Endothelial cell of umbilical vein (primary cell): ENCODE results near the gene CAPN2. TPM values are rescaled to one million over a fixed set of nuclear protein-coding genes. Genes with fewer than 3 reads are reported as not detected.

Experiments used
- BruUV-seq: library from RNA; stranded (reverse); fragments of 400-500 nt; replicated peaks from 2 replicates; lab custom pipeline; 2021; lab: Mats Ljungman, UMichigan
- CTCF ChIA-PET: fragments of 300-600, 350-600 bp; sonication (Branson Sonifier 250); formaldehyde crosslinking; loops from one replicate; lab custom pipeline; 2021; ENCODE audit warnings: antibody characterized with exemption, inconsistent platforms; lab: Charles Lee
- POLR2A ChIA-PET: fragments of 300-600, 350-600 bp; sonication (Branson Sonifier 250); formaldehyde crosslinking; loops from one replicate; lab custom pipeline; 2021; ENCODE audit warnings: antibody characterized with exemption, inconsistent platforms; lab: Charles Lee
- DNase-seq: peaks from one replicate; pipeline ENCODE4 v3.0.0-alpha.2; 2011; ENCODE audit warnings: low read depth, low spot score
- FAIRE-seq: peaks from 2 replicates; lab custom pipeline; 2011; peaks lifted over from hg19 to GRCh38; lab: Jason Lieb, UNC
- H2AFZ ChIP-seq: 2 replicates; pipeline ENCODE4 v1.6.0; 2012; ENCODE audit warnings: low read depth, low read length, control low read depth, inconsistent platforms
- H3K27ac ChIP-seq: 2 replicates; pipeline ENCODE4 v1.5.1; 2011; ENCODE audit warnings: low read depth, mild to moderate bottlenecking, control low read depth, low read length, moderate library complexity; ENCODE audit not compliant: insufficient read depth
- H3K27me3 ChIP-seq, 2 experiments: 2 replicates each; pipeline versions ENCODE4 v1.6.0 to v1.6.1; 2011; ENCODE audit warnings: low read length in 2 of 2, mixed read lengths in 1 of 2; ENCODE audit not compliant: control insufficient read depth in 2 of 2, insufficient read depth in 2 of 2
- H3K36me3 ChIP-seq, 2 experiments: 2 replicates in 1 of 2; 3 replicates in 1 of 2; pipeline ENCODE4 v1.5.1; 2011; ENCODE audit warnings: low read length in 2 of 2, mild to moderate bottlenecking in 1 of 2, moderate library complexity in 1 of 2; ENCODE audit not compliant: control insufficient read depth in 2 of 2, insufficient read depth in 2 of 2; ENCODE audit errors: extremely low read depth in 1 of 2
- H3K4me1 ChIP-seq: 3 replicates; pipeline ENCODE4 v1.5.1; 2011; ENCODE audit warnings: mild to moderate bottlenecking, low read length; ENCODE audit not compliant: control insufficient read depth, insufficient read depth; ENCODE audit errors: extremely low read depth
- H3K4me2 ChIP-seq: 2 replicates; pipeline ENCODE4 v1.6.1; 2011; ENCODE audit warnings: low read length, control low read depth, mixed read lengths; ENCODE audit not compliant: insufficient read depth
- H3K4me3 ChIP-seq, 3 experiments: fragments of 200-600 bp in 1 of 3; sonication (generic), shearing (Covaris generic) in 1 of 3; replicated peaks in 1 of 3; 2 replicates each; pipeline ENCODE4 v1.5.1; 2011 to 2016; ENCODE audit warnings: control low read depth in 3 of 3, low read length in 3 of 3, mild to moderate bottlenecking in 2 of 3, inconsistent platforms in 1 of 3, low read depth in 1 of 3, moderate library complexity in 1 of 3; ENCODE audit not compliant: insufficient read depth in 1 of 3
- H3K79me2 ChIP-seq: 2 replicates; pipeline ENCODE4 v1.6.0; 2012; ENCODE audit warnings: low read length, inconsistent platforms; ENCODE audit not compliant: control insufficient read depth, insufficient read depth
- H3K9ac ChIP-seq: replicated peaks from 2 replicates; pipeline ENCODE3; 2011; ENCODE audit warnings: low read length, control low read depth; ENCODE audit not compliant: insufficient read depth; ENCODE audit errors: extremely low read depth
- H3K9me1 ChIP-seq: replicated peaks from 3 replicates; pipeline ENCODE4 v1.6.0; 2011; ENCODE audit warnings: mild to moderate bottlenecking, low read length; ENCODE audit not compliant: control insufficient read depth, insufficient read depth; ENCODE audit errors: extremely low read depth
- H3K9me3 ChIP-seq: replicated peaks from 2 replicates; pipeline ENCODE4 v1.5.1; 2012; ENCODE audit warnings: low read length, inconsistent platforms; ENCODE audit not compliant: control insufficient read depth, insufficient read depth
- H4K20me1 ChIP-seq: replicated peaks from 2 replicates; pipeline ENCODE3; 2011; ENCODE audit warnings: mild to moderate bottlenecking, low read length; ENCODE audit not compliant: control insufficient read depth, insufficient read depth; ENCODE audit errors: extremely low read depth
- EZH2 ChIP-seq: IDR thresholded peaks from 2 replicates; pipeline ENCODE4 v1.6.1; 2012; ENCODE audit warnings: borderline replicate concordance, low read depth, mild to moderate bottlenecking, moderate library complexity, low read length, inconsistent platforms; ENCODE audit not compliant: severe bottlenecking
- GATA2 ChIP-seq: IDR thresholded peaks from 2 replicates; pipeline ENCODE4 v1.7.0; 2011; ENCODE audit warnings: low read depth, mild to moderate bottlenecking, moderate library complexity, mixed read lengths, low read length; ENCODE audit not compliant: insufficient read length, insufficient read depth
- JUN ChIP-seq: IDR thresholded peaks from 2 replicates; pipeline ENCODE4 v1.6.1; 2011; ENCODE audit warnings: borderline replicate concordance, low read depth; ENCODE audit not compliant: insufficient read length, insufficient read depth
- MYC ChIP-seq: IDR thresholded peaks from one replicate; pipeline ENCODE4 v1.6.1; 2011; ENCODE audit warnings: mild to moderate bottlenecking, low read depth, low read length
- POLR2A ChIP-seq: IDR thresholded peaks from 2 replicates; pipeline ENCODE4 v1.6.1; 2012; ENCODE audit warnings: low read depth, mild to moderate bottlenecking, control low read depth, low read length
- POLR2AphosphoS5 ChIP-seq: IDR thresholded peaks from 2 replicates; pipeline ENCODE4 v1.6.1; 2012; ENCODE audit warnings: low read depth, mild to moderate bottlenecking, control low read depth, low read length, moderate library complexity; ENCODE audit not compliant: insufficient read depth
- dilution Hi-C: fragments of 300-500 bp; cut with MboI; formaldehyde crosslinking; loops from one replicate; pipeline ENCODE4 v1.15.0; 2019; ENCODE audit warnings: low sequenced_read_pairs; ENCODE audit not compliant: extremely low pct_ligation_motif_present
- intact Hi-C: fragments of 100-400 bp; cut with micrococcal nuclease; formaldehyde crosslinking; loops from one replicate; pipeline ENCODE4 v1.10.0; 2022
- polyA plus RNA-seq, 4 experiments: library from polyadenylated mRNA; depleted of rRNA in 3 of 4; stranded (reverse) in 3 of 4; unstranded in 1 of 4; fragments of >200 nt; gene quantifications; 2 replicates each; pipeline versions ENCODE4 v1.2.1 to v1.2.3, GENCODE V29; 2011 to 2012; ENCODE audit warnings: missing spikeins in 1 of 4
- total RNA-seq: library from RNA; stranded (reverse); gene quantifications from 2 replicates; pipeline ENCODE4 v1.2.3, GENCODE V29; 2021
- TF ChIP-seq, protein P1 (sequence below), 2 donors: IDR thresholded peaks; 1 replicate in 1 of 2; 2 replicates in 1 of 2; pipeline ENCODE4 v1.5.1; 2011; ENCODE audit warnings: low read length in 2 of 2, mild to moderate bottlenecking in 2 of 2, moderate library complexity in 2 of 2, control low read depth in 1 of 2, inconsistent platforms in 1 of 2, low read depth in 1 of 2; ENCODE audit not compliant: insufficient read depth in 1 of 2; ENCODE audit errors: extremely low read depth in 1 of 2
- TF ChIP-seq, protein P2 (sequence below): IDR thresholded peaks from 2 replicates; pipeline ENCODE4 v1.6.1; 2011; ENCODE audit not compliant: insufficient read depth, insufficient read length

Gene CAPN2
- total and polyA plus RNA-seq, 2 donors (not counting 3 experiments of a cell fraction or from before 2014, with no cell fraction given) = 110 to 420 TPM

DNA sequence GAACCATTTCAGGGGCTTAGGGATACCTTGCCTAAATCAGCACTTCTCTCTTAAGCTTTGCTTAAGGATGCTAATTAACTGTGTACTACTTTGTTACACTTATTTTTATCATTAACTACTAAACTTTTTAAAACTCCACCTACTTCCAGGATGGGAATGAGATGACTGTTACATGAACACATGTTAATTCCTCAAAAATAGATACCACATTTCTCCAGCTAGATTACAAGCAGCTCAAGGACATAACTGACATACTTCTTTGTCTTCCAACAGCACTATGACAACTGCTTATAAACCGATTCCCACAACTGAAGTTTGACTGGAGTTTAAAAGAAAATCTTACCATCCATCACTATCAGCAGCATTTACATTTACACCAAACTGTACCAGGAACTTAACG is 79.7 kb downstream of the CAPN2 start:
- no peak overlapping the region for H3K4me2 ChIP-seq
- CTCF ChIA-PET = no interaction called here

GRCh38 chr1:223793716-223794115 is 81.4 kb downstream of the CAPN2 start:
- H3K4me2 ChIP-seq = no peak overlapping the region
- no peaks in the 10 kb centered on the region for H3K4me1 ChIP-seq
- no peak overlapping the region for H3K27ac ChIP-seq
- DNase-seq = no peak
- POLR2A ChIA-PET = no interaction called here
- no peak overlapping the region for H3K9ac ChIP-seq
- no peaks in the 10 kb centered on the region for H4K20me1 ChIP-seq
- CTCF ChIA-PET = no interaction called here
- no peak overlapping the region for H3K4me3 ChIP-seq
- no TSS peak for BruUV-seq
- no peaks in the 10 kb centered on the region for H3K9me1 ChIP-seq
- H3K36me3 ChIP-seq = peaks cover 9 to 15% of the 10 kb centered on the region in 2 experiments
- dilution Hi-C loops = no loop called here
- TF ChIP-seq JUN (no peak), EZH2 (no peak), MYC (no peak), POLR2AphosphoS5 (no peak)
- TF ChIP-seq, protein P1, sequence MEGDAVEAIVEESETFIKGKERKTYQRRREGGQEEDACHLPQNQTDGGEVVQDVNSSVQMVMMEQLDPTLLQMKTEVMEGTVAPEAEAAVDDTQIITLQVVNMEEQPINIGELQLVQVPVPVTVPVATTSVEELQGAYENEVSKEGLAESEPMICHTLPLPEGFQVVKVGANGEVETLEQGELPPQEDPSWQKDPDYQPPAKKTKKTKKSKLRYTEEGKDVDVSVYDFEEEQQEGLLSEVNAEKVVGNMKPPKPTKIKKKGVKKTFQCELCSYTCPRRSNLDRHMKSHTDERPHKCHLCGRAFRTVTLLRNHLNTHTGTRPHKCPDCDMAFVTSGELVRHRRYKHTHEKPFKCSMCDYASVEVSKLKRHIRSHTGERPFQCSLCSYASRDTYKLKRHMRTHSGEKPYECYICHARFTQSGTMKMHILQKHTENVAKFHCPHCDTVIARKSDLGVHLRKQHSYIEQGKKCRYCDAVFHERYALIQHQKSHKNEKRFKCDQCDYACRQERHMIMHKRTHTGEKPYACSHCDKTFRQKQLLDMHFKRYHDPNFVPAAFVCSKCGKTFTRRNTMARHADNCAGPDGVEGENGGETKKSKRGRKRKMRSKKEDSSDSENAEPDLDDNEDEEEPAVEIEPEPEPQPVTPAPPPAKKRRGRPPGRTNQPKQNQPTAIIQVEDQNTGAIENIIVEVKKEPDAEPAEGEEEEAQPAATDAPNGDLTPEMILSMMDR (IDR thresholded peaks at IDR 0.05; ENCODE audit: extremely low read depth in 1 of 2, insufficient read depth in 1 of 2, low read depth in 1 of 2, low read length in 2 of 2) = no peak
- TF ChIP-seq, protein P2, sequence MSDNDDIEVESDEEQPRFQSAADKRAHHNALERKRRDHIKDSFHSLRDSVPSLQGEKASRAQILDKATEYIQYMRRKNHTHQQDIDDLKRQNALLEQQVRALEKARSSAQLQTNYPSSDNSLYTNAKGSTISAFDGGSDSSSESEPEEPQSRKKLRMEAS = no peak
- H3K79me2 ChIP-seq = no peaks in the 10 kb centered on the region
- no peaks in the 10 kb centered on the region for H3K9me3 ChIP-seq
- H3K27me3 ChIP-seq = no peaks in the 10 kb centered on the region
- H2AFZ ChIP-seq = no peak overlapping the region
- intact Hi-C loops = no loop called here
- no peak for FAIRE-seq

More for the DNA sequence above, 79.7 kb downstream of the CAPN2 start:
- POLR2A ChIA-PET = no interaction called here
- TF ChIP-seq, protein P1 (IDR thresholded peaks at IDR 0.05; ENCODE audit: extremely low read depth in 1 of 2, insufficient read depth in 1 of 2, low read depth in 1 of 2, low read length in 2 of 2) = no peak
- TF ChIP-seq POLR2AphosphoS5 (no peak), POLR2A (no peak), MYC (no peak), GATA2 (no peak), JUN (no peak)
- dilution Hi-C loops (no loop called here), intact Hi-C loops (no loop called here)
- Histone ChIP-seq H3K9me1 (no peaks in the 10 kb centered on the region), H3K27ac (no peak overlapping the region), H3K9ac (no peak overlapping the region), H3K79me2 (no peaks in the 10 kb centered on the region), H3K27me3 (no peaks in the 10 kb centered on the region), H3K36me3 (peaks cover 6 to 9% of the 10 kb centered on the region in 2 experiments), H3K4me3 (no peak overlapping the region), H3K4me1 (no peaks in the 10 kb centered on the region), H4K20me1 (no peaks in the 10 kb centered on the region), H2AFZ (no peak overlapping the region), H3K9me3 (no peaks in the 10 kb centered on the region)
- FAIRE-seq (no peak), DNase-seq (no peak)
- BruUV-seq = no TSS peak
